ENCODE measurements around the gene DNM3.

DNM3 gene

DNA sequence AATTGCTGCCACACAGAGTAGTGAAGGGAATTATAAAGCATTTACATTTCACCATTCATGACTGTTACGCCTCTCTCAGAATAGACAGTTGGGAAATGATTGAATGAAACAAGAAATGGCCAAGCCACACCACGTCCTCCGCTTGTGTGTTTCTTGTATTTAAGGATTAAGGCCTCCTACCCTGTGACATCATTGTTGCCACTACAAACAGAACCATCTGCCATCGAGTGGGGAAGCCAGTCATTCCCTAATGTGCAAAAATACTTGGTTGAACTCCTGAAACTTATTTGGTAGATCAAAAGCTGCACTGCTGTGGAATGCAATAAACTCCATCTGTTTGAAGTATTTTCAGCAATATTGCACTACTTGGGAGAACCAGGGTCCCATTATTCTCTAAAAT lies 480.2 kb downstream of the DNM3 start:
- TF ChIP-seq, protein P1, sequence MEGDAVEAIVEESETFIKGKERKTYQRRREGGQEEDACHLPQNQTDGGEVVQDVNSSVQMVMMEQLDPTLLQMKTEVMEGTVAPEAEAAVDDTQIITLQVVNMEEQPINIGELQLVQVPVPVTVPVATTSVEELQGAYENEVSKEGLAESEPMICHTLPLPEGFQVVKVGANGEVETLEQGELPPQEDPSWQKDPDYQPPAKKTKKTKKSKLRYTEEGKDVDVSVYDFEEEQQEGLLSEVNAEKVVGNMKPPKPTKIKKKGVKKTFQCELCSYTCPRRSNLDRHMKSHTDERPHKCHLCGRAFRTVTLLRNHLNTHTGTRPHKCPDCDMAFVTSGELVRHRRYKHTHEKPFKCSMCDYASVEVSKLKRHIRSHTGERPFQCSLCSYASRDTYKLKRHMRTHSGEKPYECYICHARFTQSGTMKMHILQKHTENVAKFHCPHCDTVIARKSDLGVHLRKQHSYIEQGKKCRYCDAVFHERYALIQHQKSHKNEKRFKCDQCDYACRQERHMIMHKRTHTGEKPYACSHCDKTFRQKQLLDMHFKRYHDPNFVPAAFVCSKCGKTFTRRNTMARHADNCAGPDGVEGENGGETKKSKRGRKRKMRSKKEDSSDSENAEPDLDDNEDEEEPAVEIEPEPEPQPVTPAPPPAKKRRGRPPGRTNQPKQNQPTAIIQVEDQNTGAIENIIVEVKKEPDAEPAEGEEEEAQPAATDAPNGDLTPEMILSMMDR (IDR thresholded peaks at IDR 0.05): no peak
- Histone ChIP-seq H3K36me3 (no peaks in the 10 kb centered on the region), H3K4me1 (ENCODE audit: control insufficient read depth in 1 of 2, insufficient read depth in 1 of 2, low read depth in 1 of 2, low read length in 1 of 2) (no peaks in the 10 kb centered on the region), H3K27ac (no peak overlapping the region), H3K27me3 (no peaks in the 10 kb centered on the region), H3K4me3 (ENCODE audit: low read depth in 1 of 2, low read length in 1 of 2) (no peak overlapping the region), H3K9me3 (no peaks in the 10 kb centered on the region)

GRCh38 chr1:172322219-172323061 lies 481.1 kb downstream of the DNM3 start:
- no peak overlapping the region for H3K27ac ChIP-seq
- no peaks in the 10 kb centered on the region for H3K4me1 ChIP-seq (ENCODE audit: control insufficient read depth in 1 of 2, insufficient read depth in 1 of 2, low read depth in 1 of 2, low read length in 1 of 2)
- H3K4me3 ChIP-seq (ENCODE audit: low read depth in 1 of 2, low read length in 1 of 2): no peak overlapping the region
- no peaks in the 10 kb centered on the region for H3K27me3 ChIP-seq
- TF ChIP-seq, protein P1 (IDR thresholded peaks at IDR 0.05): no peak
- no peaks in the 10 kb centered on the region for H3K36me3 ChIP-seq
- no peaks in the 10 kb centered on the region for H3K9me3 ChIP-seq

GRCh38 chr1:172323686-172324085 lies 482.4 kb downstream of the DNM3 start:
- Histone ChIP-seq H3K27me3 (no peaks in the 10 kb centered on the region), H3K9me3 (no peaks in the 10 kb centered on the region), H3K4me3 (ENCODE audit: low read depth in 1 of 2, low read length in 1 of 2) (no peak overlapping the region), H3K36me3 (no peaks in the 10 kb centered on the region), H3K4me1 (ENCODE audit: control insufficient read depth in 1 of 2, insufficient read depth in 1 of 2, low read depth in 1 of 2, low read length in 1 of 2) (no peaks in the 10 kb centered on the region), H3K27ac (no peak overlapping the region)
- TF ChIP-seq, protein P1 (IDR thresholded peaks at IDR 0.05): no peak

GRCh38 chr1:172324086-172324485 lies 482.8 kb downstream of the DNM3 start:
- Histone ChIP-seq H3K4me1 (ENCODE audit: control insufficient read depth in 1 of 2, insufficient read depth in 1 of 2, low read depth in 1 of 2, low read length in 1 of 2) (no peaks in the 10 kb centered on the region), H3K27me3 (no peaks in the 10 kb centered on the region), H3K9me3 (no peaks in the 10 kb centered on the region), H3K4me3 (ENCODE audit: low read depth in 1 of 2, low read length in 1 of 2) (no peak overlapping the region), H3K36me3 (no peaks in the 10 kb centered on the region), H3K27ac (no peak overlapping the region)
- TF ChIP-seq, protein P1 (IDR thresholded peaks at IDR 0.05): no peak

- H3K27me3 ChIP-seq: no peaks in the 10 kb centered on the region
- H3K27ac ChIP-seq: no peak overlapping the region
- H3K4me3 ChIP-seq (ENCODE audit: low read depth in 1 of 2, low read length in 1 of 2): no peak overlapping the region
- H3K9me3 ChIP-seq: no peaks in the 10 kb centered on the region
- TF ChIP-seq, protein P1 (IDR thresholded peaks at IDR 0.05): no peak
- no peaks in the 10 kb centered on the region for H3K36me3 ChIP-seq
- H3K4me1 ChIP-seq (ENCODE audit: control insufficient read depth in 1 of 2, insufficient read depth in 1 of 2, low read depth in 1 of 2, low read length in 1 of 2): no peaks in the 10 kb centered on the region
Measured at GRCh38 chr1:172324761-172325160, 483.5 kb downstream of the DNM3 start.

All from neutrophil (primary cell).